K562 (cell line): Measurements from ENCODE around the gene CD300A. TPM values are rescaled to one million over a fixed set of nuclear protein-coding genes. Genes with fewer than 3 reads are reported as not detected.

ENCODE experiments used
- ATAC-seq: fragments of 200-7000 bp; cut with Tn5 transposase; 3 replicates; pipeline ENCODE4 v1.9.1; 2020; ENCODE audit warnings: moderate library complexity
- BruUV-seq: library from RNA; stranded (reverse); fragments of 400-500 nt; replicated peaks from 2 replicates; lab custom pipeline; 2021; lab: Mats Ljungman, UMichigan
- CTCF ChIA-PET: fragments of 300-600 bp; formaldehyde crosslinking; extraction: SDS; loops from one replicate; lab custom pipeline; 2021; ENCODE audit warnings: low intra/inter-chr PET ratio; lab: Yijun Ruan, JAX
- POLR2A ChIA-PET: fragments of 300-600, 350-650 bp; sonication (Branson Sonifier 250); formaldehyde crosslinking; extraction: SDS; loops from one replicate; lab custom pipeline; 2021; ENCODE audit warnings: antibody characterized with exemption, inconsistent platforms; lab: Yijun Ruan, JAX
- DNase-seq, 4 experiments: peaks; one replicate each; pipeline versions ENCODE4 v3.0.0 to v3.0.0-alpha.2; 2011 to 2018; ENCODE audit warnings: low spot score in 3 of 4, mixed read lengths in 3 of 4; ENCODE audit errors: extremely low read depth in 1 of 4
- FAIRE-seq: peaks from 2 replicates; lab custom pipeline; 2011; peaks lifted over from hg19 to GRCh38; lab: Jason Lieb, UNC
- H2AFZ ChIP-seq: 2 replicates; pipeline ENCODE4 v1.6.0; 2011; ENCODE audit warnings: low read depth, low read length, control low read depth, inconsistent platforms
- H3K27ac ChIP-seq: fragments of 200-600 bp; 3 replicates; pipeline ENCODE4 v1.8.0; 2011; ENCODE audit warnings: low read depth, mild to moderate bottlenecking, control low read depth, inconsistent platforms, low read length, moderate library complexity, mixed read lengths; ENCODE audit errors: extremely low read depth
- H3K27me3 ChIP-seq, 2 experiments: fragments of 300-600 bp in 1 of 2; 2 replicates in 1 of 2; 3 replicates in 1 of 2; pipeline versions ENCODE4 v1.6.0 to v1.8.0; 2011; ENCODE audit warnings: inconsistent platforms in 2 of 2, low read length in 2 of 2, mild to moderate bottlenecking in 1 of 2, mixed read lengths in 1 of 2, moderate library complexity in 1 of 2; ENCODE audit not compliant: control insufficient read depth in 2 of 2, insufficient read depth in 2 of 2
- H3K36me3 ChIP-seq: fragments of 300-600 bp; 3 replicates; pipeline ENCODE4 v1.8.0; 2011; ENCODE audit warnings: mild to moderate bottlenecking, low read length, inconsistent platforms; ENCODE audit not compliant: control insufficient read depth, insufficient read depth
- H3K4me1 ChIP-seq, 2 experiments: fragments of 200-600 bp in 1 of 2; replicated peaks in 1 of 2; 2 replicates in 1 of 2; 3 replicates in 1 of 2; pipeline versions ENCODE4 v1.5.1 to v1.8.0; 2011; ENCODE audit warnings: inconsistent platforms in 2 of 2, low read length in 2 of 2, mild to moderate bottlenecking in 1 of 2, mixed read lengths in 1 of 2, moderate library complexity in 1 of 2; ENCODE audit not compliant: control insufficient read depth in 2 of 2, insufficient read depth in 2 of 2
- H3K4me2 ChIP-seq: 2 replicates; pipeline ENCODE4 v1.6.1; 2011; ENCODE audit warnings: low read length, control low read depth, inconsistent platforms, mixed read lengths; ENCODE audit not compliant: insufficient read depth
- H3K4me3 ChIP-seq: fragments of 200-600 bp; sonication (generic), shearing (Covaris generic); 2 replicates; pipeline ENCODE4 v1.5.1; 2016; ENCODE audit warnings: control low read depth, inconsistent platforms
- H3K79me2 ChIP-seq: fragments of 200-600 bp; 3 replicates; pipeline ENCODE4 v1.8.0; 2011; ENCODE audit warnings: low read length, inconsistent platforms; ENCODE audit not compliant: control insufficient read depth, insufficient read depth
- H3K9ac ChIP-seq, 2 experiments: 2 replicates each; pipeline versions ENCODE4 v1.6.0 to v1.6.1; 2011; ENCODE audit warnings: low read depth in 2 of 2, low read length in 2 of 2, control low read depth in 1 of 2, inconsistent platforms in 1 of 2, mild to moderate bottlenecking in 1 of 2, mixed read lengths in 1 of 2; ENCODE audit not compliant: insufficient read depth in 1 of 2
- H3K9me1 ChIP-seq: one replicate; pipeline ENCODE4 v1.6.0; 2011; ENCODE audit warnings: inconsistent platforms, mild to moderate bottlenecking, low read length, moderate library complexity; ENCODE audit not compliant: control insufficient read depth, insufficient read depth
- H3K9me3 ChIP-seq: replicated peaks from 2 replicates; pipeline ENCODE4 v1.5.1; 2011; ENCODE audit warnings: low read depth, low read length, inconsistent platforms; ENCODE audit not compliant: control insufficient read depth, insufficient read depth
- H4K20me1 ChIP-seq: replicated peaks from 2 replicates; pipeline ENCODE4 v1.6.1; 2011; ENCODE audit warnings: low read length, inconsistent platforms, mixed read lengths; ENCODE audit not compliant: control insufficient read depth, insufficient read depth
- HMBOX1 ChIP-seq: sonication (generic); IDR thresholded peaks from 2 replicates; pipeline ENCODE4 v1.6.1; 2016
- HSF4 ChIP-seq: fragments of 250-450 bp; sonication (Bioruptor Pico); IDR thresholded peaks from 2 replicates; pipeline ENCODE4 v2.1.2; 2022; ENCODE audit warnings: mild to moderate bottlenecking, moderate library complexity, borderline replicate concordance
- MCM7 ChIP-seq, 2 experiments: fragments of 450-650 bp; IDR thresholded peaks; 2 replicates each; pipeline ENCODE4 v1.6.1; 2016 to 2018
- MTA2 ChIP-seq: fragments of 450-650 bp; IDR thresholded peaks from 2 replicates; pipeline ENCODE4 v1.6.1; 2016; ENCODE audit warnings: low read depth
- NBN ChIP-seq: fragments of 450-650 bp; IDR thresholded peaks from 2 replicates; pipeline ENCODE4 v1.6.1; 2016; ENCODE audit warnings: low read depth, mild to moderate bottlenecking
- NFRKB ChIP-seq: fragments of 450-650 bp; IDR thresholded peaks from 2 replicates; pipeline ENCODE4 v1.6.1; 2016; ENCODE audit warnings: low read depth
- WHSC1 ChIP-seq: IDR thresholded peaks from one replicate; pipeline ENCODE4 v1.6.1; 2012; ENCODE audit warnings: low read length, control low read depth, inconsistent platforms
- ZC3H11A ChIP-seq: IDR thresholded peaks from 2 replicates; pipeline ENCODE4 v1.6.1; 2012; ENCODE audit warnings: low read depth, low read length, improper control_type of control experiment
- ZNF24 ChIP-seq: fragments of 450-650 bp; IDR thresholded peaks from 2 replicates; pipeline ENCODE4 v1.6.1; 2016
- WGBS: fragments of 100-300 bp; shearing (Covaris generic); methylation state at CpG from one replicate; pipeline ENCODE4 v1.1.6; 2016; ENCODE audit warnings: low coverage, mixed read lengths; ENCODE audit not compliant: insufficient coverage; ENCODE audit errors: missing lambda C conversion rate; 5-methylcytosine and 5-hydroxymethylcytosine counted together
- in situ Hi-C: fragments of 300-500 bp; cut with MboI; formaldehyde crosslinking; loops from 4 replicates; pipeline ENCODE4 v1.15.0; 2018; ENCODE audit warnings: inconsistent platforms, mixed read lengths
- intact Hi-C: fragments of 100-400 bp; cut with micrococcal nuclease; formaldehyde crosslinking; loops from 2 replicates; pipeline ENCODE4 v1.14.2; 2022
- polyA plus RNA-seq, 8 experiments: library from polyadenylated mRNA; depleted of rRNA in 4 of 8; stranded (reverse) in 5 of 8; unstranded in 3 of 8; fragments of >200 nt; fragmentation: Nextera tagmentation in 2 of 8; fragmentation: Illumina TruSeq in 1 of 8; extraction: Ambion mirVana in 2 of 8; extraction: Trizol in 1 of 8; gene quantifications; 2 replicates each; pipeline versions ENCODE4 v1.2.1 to v1.2.3, GENCODE V29; 2011 to 2014; ENCODE audit warnings: inconsistent platforms in 1 of 8, missing spikeins in 1 of 8
- total RNA-seq, 7 experiments: library from RNA; depleted of rRNA in 6 of 7; stranded (reverse); fragments of >200 nt in 6 of 7; fragmentation: Illumina TruSeq in 2 of 7; extraction: Trizol in 2 of 7; gene quantifications; 2 replicates each; pipeline versions ENCODE4 v1.2.1 to v1.2.3, GENCODE V29; 2011 to 2021; ENCODE audit warnings: low replicate concordance in 1 of 7

The CD300A gene
- total and polyA plus RNA-seq, 9 of the 15 experiments (the other 6 are each of a cell fraction or from before 2014, with no cell fraction given) = 0.21 to 1.7 (median 0.41) TPM; not detected in 1

DNA sequence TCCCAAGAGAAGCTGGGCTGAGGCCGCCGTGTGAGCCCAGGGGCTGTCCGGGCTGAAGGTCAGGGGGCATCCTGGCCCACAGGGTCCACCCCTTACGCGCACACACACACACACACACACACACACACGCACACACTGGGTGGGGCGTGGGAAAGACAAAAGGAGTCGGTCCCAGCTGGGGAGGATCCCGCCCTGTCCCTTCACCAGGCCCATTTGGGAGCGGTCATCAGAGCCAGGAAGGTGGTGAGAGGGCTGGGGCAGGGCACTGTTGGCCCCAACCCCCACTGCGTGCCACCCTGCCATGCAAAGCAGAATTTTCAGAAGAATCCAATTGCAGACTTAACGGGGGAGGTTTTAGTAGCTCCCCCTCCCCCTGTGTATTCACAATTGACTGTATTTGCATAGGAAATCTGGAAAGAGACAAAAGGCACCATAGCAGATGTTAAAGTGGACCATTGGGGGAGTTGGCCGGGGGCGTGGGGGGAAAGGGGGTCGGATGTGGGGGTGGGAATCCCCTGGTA lies 11.3 kb upstream of the CD300A start (continued):
- no peak for TF ChIP-seq HMBOX1

DNA sequence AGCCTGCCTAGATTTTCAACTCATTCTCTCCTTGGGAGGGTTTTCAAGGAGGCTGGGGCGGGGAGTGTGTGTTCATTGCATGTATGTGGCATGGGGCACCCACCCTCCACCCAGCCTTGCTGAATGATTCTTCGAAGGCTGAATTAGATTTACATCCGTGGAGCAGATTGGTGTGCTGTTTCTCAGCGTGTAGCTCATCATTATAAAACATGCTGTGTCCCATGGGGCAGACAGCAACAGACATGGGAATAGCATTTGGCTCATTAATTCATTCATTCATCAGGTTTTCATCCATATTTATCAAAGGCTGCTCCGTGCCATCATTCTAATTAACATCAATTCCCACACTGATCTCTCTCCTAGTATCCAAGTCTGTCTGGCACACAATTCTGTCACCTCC lies 10.6 kb upstream of the CD300A start:
- Histone ChIP-seq H2AFZ (no peak overlapping the region), H4K20me1 (no peaks in the 10 kb centered on the region), H3K4me2 (no peak overlapping the region), H3K9me1 (no peaks in the 10 kb centered on the region), H3K27me3 (peaks cover 0 to 20% of the 10 kb centered on the region in 2 experiments; a peak in 3 of 5 replicates), H3K4me3 (no peak overlapping the region), H3K9ac (no peak overlapping the region), H3K9me3 (no peaks in the 10 kb centered on the region), H3K27ac (no peak overlapping the region), H3K79me2 (no peaks in the 10 kb centered on the region), H3K36me3 (no peaks in the 10 kb centered on the region), H3K4me1 (peaks cover 15 to 22% of the 10 kb centered on the region in 2 experiments; a peak in 4 of 5 replicates)
- WGBS = 28% methylated on average over 5 of the region's 5 CpGs
- POLR2A ChIA-PET = interaction anchor here (0.6 to 0.7 kb wide), 3 partner anchors 66 to 591 kb away, joined by 3 to 4 read pairs (median 3); partner anchors contain the start of genes ATP5PD and KCTD2
- TF ChIP-seq MTA2 = no peak
- no peak for TF ChIP-seq NBN
- no peak for TF ChIP-seq NFRKB
- TF ChIP-seq ZC3H11A = no peak
- no peak for TF ChIP-seq HSF4
- no peak for TF ChIP-seq WHSC1
- TF ChIP-seq ZNF24 = no peak
- TF ChIP-seq MCM7 (IDR thresholded peaks at IDR 0.05) = no peak
- no peak for ATAC-seq
- no peak for DNase-seq
- intact Hi-C loops = loop anchor here (2.0 kb wide), 1 partner anchor 87 kb away; no protein-coding TSS in a partner anchor
- CTCF ChIA-PET = interaction anchor here (3.6 kb wide), 1 partner anchor 76 kb away, joined by 61 read pairs; no protein-coding TSS in a partner anchor
- in situ Hi-C loops = no loop called here
- FAIRE-seq = no peak
- no TSS peak for BruUV-seq
